NCI-H446 treated with DMSO at 0.1 percent for 48 hours (cell line): ENCODE results near the gene EDIL3.

Source experiments
- DNase-seq: peaks from one replicate; lab custom pipeline; 2025; lab: John Stamatoyannopoulos, UW

The EDIL3 gene

GRCh38 chr5:83900306-83900705, 484.4 kb downstream of the EDIL3 start:
- DNase-seq, result no peak

GRCh38 chr5:83899326-83899970, 485.2 kb downstream of the EDIL3 start:
- no peak for DNase-seq

- DNase-seq, result no peak
Observed at GRCh38 chr5:83895860-83896259, 488.8 kb downstream of the EDIL3 start.

GRCh38 chr5:83891261-83891660, 493.4 kb downstream of the EDIL3 start:
- DNase-seq, result no peak
